Mesendoderm (in vitro differentiated cells): ENCODE results near the gene SUGCT.

ENCODE experiments used
- DNase-seq: peaks from one replicate; pipeline ENCODE4 v3.0.0; 2013
- H2AK5ac ChIP-seq: 2 replicates; pipeline ENCODE4 v1.6.1; 2013; ENCODE audit warnings: low read length, inconsistent platforms
- H2BK120ac ChIP-seq: 2 replicates; pipeline ENCODE4 v1.6.1; 2013; ENCODE audit warnings: low read depth, mild to moderate bottlenecking, low read length, moderate library complexity, mixed read lengths
- H2BK15ac ChIP-seq: replicated peaks from 2 replicates; pipeline ENCODE4 v1.6.1; 2013; ENCODE audit warnings: low read depth, mild to moderate bottlenecking, moderate library complexity
- H2BK5ac ChIP-seq: 2 replicates; pipeline ENCODE4 v1.6.1; 2013; ENCODE audit warnings: low read length, inconsistent platforms
- H3K18ac ChIP-seq: 2 replicates; pipeline ENCODE4 v1.6.1; 2013; ENCODE audit warnings: mild to moderate bottlenecking, low read length, mixed read lengths
- H3K23ac ChIP-seq: one replicate; pipeline ENCODE4 v1.6.1; 2013; ENCODE audit warnings: low read length
- H3K27ac ChIP-seq: 2 replicates; pipeline ENCODE4 v1.5.1; 2013; ENCODE audit warnings: low read depth, mild to moderate bottlenecking, inconsistent platforms, low read length, moderate library complexity
- H3K27me3 ChIP-seq: 2 replicates; pipeline ENCODE4 v1.6.1; 2013; ENCODE audit warnings: low read length, control low read depth, mild to moderate bottlenecking, inconsistent platforms; ENCODE audit not compliant: insufficient read depth, poor library complexity
- H3K36me3 ChIP-seq: 2 replicates; pipeline ENCODE4 v1.6.1; 2013; ENCODE audit warnings: low read length, inconsistent platforms; ENCODE audit not compliant: control insufficient read depth, insufficient read depth
- H3K4ac ChIP-seq: one replicate; pipeline ENCODE4 v1.6.1; 2013; ENCODE audit warnings: low read depth, mild to moderate bottlenecking, low read length, moderate library complexity
- H3K4me1 ChIP-seq: 2 replicates; pipeline ENCODE4 v1.6.1; 2013; ENCODE audit warnings: low read depth, low read length, inconsistent platforms; ENCODE audit not compliant: control insufficient read depth
- H3K4me2 ChIP-seq: 2 replicates; pipeline ENCODE4 v1.6.1; 2013; ENCODE audit warnings: low read length
- H3K4me3 ChIP-seq: 2 replicates; pipeline ENCODE4 v1.5.1; 2013; ENCODE audit warnings: mild to moderate bottlenecking, low read length
- H3K56ac ChIP-seq: one replicate; pipeline ENCODE4 v1.6.1; 2013; ENCODE audit warnings: low read length
- H3K79me1 ChIP-seq: 2 replicates; pipeline ENCODE4 v1.6.1; 2013; ENCODE audit warnings: low read length, inconsistent platforms
- H3K79me2 ChIP-seq: 2 replicates; pipeline ENCODE4 v1.6.1; 2013; ENCODE audit warnings: mild to moderate bottlenecking, low read length; ENCODE audit not compliant: control insufficient read depth, insufficient read depth
- H3K9ac ChIP-seq: 2 replicates; pipeline ENCODE4 v1.6.1; 2013; ENCODE audit warnings: low read length, inconsistent platforms
- H4K5ac ChIP-seq: one replicate; pipeline ENCODE4 v1.6.1; 2013; ENCODE audit warnings: low read length
- H4K8ac ChIP-seq: one replicate; pipeline ENCODE4 v1.6.1; 2013; ENCODE audit warnings: low read depth, mild to moderate bottlenecking, control low read depth, low read length, moderate library complexity
- WGBS: extraction: QIAGEN DNeasy Blood & Tissue Kit; methylation state at CpG from one replicate; pipeline ENCODE4 v1.1.7; 2013; ENCODE audit warnings: low lambda C conversion rate, missing lambda C conversion rate; ENCODE audit not compliant: insufficient coverage; ENCODE audit errors: extremely low coverage; 5-methylcytosine and 5-hydroxymethylcytosine counted together

SUGCT gene

DNA sequence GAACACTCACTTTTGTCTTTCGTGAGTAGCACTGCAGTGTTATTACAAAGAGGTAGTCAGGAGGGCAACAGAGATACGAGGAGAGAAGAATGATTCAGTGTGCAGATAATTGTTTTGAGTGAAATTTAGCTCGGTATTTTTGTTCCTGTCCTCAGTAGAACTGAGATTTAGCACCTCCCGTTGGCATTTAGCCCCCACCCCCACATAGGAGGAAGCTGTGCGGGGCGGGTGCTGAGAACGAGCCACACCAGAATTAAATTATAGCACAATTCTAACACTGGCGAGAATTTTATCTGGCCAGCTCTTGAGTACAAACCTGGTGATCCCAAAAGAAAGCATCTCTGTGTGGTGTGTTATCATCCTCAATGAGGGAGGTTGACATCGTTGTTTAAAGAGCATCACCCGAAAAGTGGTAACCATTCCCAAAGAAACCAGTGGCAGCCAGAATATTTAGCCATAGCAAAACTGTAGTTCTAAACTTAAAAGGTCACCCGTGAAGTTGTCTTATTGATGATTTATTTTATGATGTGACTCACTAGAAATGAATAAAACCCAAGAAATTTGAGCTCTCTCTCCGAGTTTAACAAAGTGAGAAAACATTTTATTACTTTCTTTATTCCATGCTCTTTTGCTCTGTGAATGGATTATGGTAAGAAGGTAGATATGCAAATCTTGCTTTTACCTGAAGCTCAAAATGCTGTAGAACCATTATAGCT is 612.2 kb downstream of the SUGCT start:
- peaks cover 10% of the 10 kb centered on the region for H3K4me1 ChIP-seq
- H2BK5ac ChIP-seq, result no peak overlapping the region
- no peaks in the 10 kb centered on the region for H3K79me1 ChIP-seq
- no peak overlapping the region for H3K27ac ChIP-seq
- H4K8ac ChIP-seq, result no peak overlapping the region
- H3K4me2 ChIP-seq, result no peak overlapping the region
- no peak overlapping the region for H3K9ac ChIP-seq
- DNase-seq, result no peak
- H3K27me3 ChIP-seq, result no peaks in the 10 kb centered on the region
- no peak overlapping the region for H2BK120ac ChIP-seq
- no peak overlapping the region for H4K5ac ChIP-seq
- H3K79me2 ChIP-seq, result no peaks in the 10 kb centered on the region
- no peak overlapping the region for H3K56ac ChIP-seq
- H3K4me3 ChIP-seq, result no peak overlapping the region
- no peak overlapping the region for H2BK15ac ChIP-seq
- H3K23ac ChIP-seq, result no peak overlapping the region
- no peaks in the 10 kb centered on the region for H3K36me3 ChIP-seq
- no peak overlapping the region for H3K4ac ChIP-seq
- WGBS, result no CpG with 5 or more reads among the region's 12 CpGs
- H3K18ac ChIP-seq, result peak overlapping the region; percentile 56
- H2AK5ac ChIP-seq, result no peak overlapping the region

GRCh38 chr7:40747856-40748255 is 613.1 kb downstream of the SUGCT start:
- DNase-seq, result peak; percentile 85
- WGBS, result no CpG with 5 or more reads among the region's 2 CpGs
- no peaks in the 10 kb centered on the region for H3K27me3 ChIP-seq

DNA sequence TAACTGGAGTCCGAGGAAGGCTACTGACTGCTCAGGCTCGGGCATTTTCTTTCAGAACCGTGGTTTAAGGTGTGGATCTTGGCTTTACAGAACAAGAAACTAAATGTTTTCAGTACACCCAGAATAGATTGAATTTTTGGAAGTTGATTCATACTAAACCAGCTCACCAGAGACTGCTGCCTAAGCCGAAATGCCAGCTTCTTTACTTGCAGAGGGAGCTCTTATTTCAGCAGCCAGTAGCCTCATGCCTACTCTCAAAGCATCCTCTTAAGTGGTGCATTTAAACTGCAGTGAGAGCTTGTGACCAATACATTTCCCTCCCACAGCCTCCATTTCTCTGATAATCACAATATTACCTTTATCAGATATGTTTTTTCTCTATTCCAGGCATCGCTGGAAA is 615.1 kb downstream of the SUGCT start:
- Histone ChIP-seq H2BK5ac (no peak overlapping the region), H2BK15ac (no peak overlapping the region), H3K9ac (no peak overlapping the region), H3K4me2 (no peak overlapping the region), H3K79me1 (no peaks in the 10 kb centered on the region), H3K4me1 (peaks cover 12% of the 10 kb centered on the region), H3K27me3 (no peaks in the 10 kb centered on the region), H4K5ac (no peak overlapping the region), H3K36me3 (no peaks in the 10 kb centered on the region), H3K18ac (no peak overlapping the region), H2AK5ac (no peak overlapping the region), H4K8ac (no peak overlapping the region), H3K56ac (no peak overlapping the region), H2BK120ac (no peak overlapping the region), H3K4ac (no peak overlapping the region), H3K4me3 (no peak overlapping the region), H3K23ac (no peak overlapping the region), H3K27ac (no peak overlapping the region), H3K79me2 (no peaks in the 10 kb centered on the region)
- WGBS, result no CpG with 5 or more reads among the region's 5 CpGs
- no peak for DNase-seq

More at GRCh38 chr7:40747856-40748255, 613.1 kb downstream of the SUGCT start:
- Histone ChIP-seq H3K56ac (no peak overlapping the region), H3K18ac (no peak overlapping the region), H2AK5ac (no peak overlapping the region), H3K9ac (no peak overlapping the region), H3K36me3 (no peaks in the 10 kb centered on the region), H3K27ac (no peak overlapping the region), H3K23ac (no peak overlapping the region), H2BK15ac (no peak overlapping the region), H3K4me3 (no peak overlapping the region), H4K5ac (no peak overlapping the region), H2BK5ac (no peak overlapping the region), H3K4me2 (no peak overlapping the region), H3K4ac (no peak overlapping the region), H3K4me1 (peaks cover 10% of the 10 kb centered on the region), H3K79me1 (no peaks in the 10 kb centered on the region), H4K8ac (no peak overlapping the region), H3K79me2 (no peaks in the 10 kb centered on the region), H2BK120ac (no peak overlapping the region)

DNA sequence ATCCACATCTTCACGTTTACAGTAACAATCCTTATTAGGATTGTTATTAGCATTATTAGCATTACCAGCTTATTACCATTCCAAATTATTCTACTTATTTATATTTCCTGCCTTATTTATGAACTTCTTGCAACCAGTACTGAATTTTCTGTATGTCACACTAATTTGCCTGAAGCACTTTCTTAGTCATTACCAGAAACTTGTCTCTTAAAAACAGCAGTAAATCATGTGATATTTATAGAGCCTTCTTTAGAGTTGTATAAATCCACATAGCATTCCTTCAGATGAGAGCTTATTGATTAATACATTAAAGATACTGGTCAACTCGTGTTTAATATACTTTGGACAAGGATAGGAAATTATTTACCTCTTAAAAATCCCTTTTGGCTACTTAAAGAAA is 618.6 kb downstream of the SUGCT start:
- no peak overlapping the region for H2AK5ac ChIP-seq
- H3K9ac ChIP-seq, result no peak overlapping the region
- H3K36me3 ChIP-seq, result no peaks in the 10 kb centered on the region
- H3K79me1 ChIP-seq, result no peaks in the 10 kb centered on the region
- no peak overlapping the region for H2BK15ac ChIP-seq
- no peak overlapping the region for H3K23ac ChIP-seq
- H3K79me2 ChIP-seq, result no peaks in the 10 kb centered on the region
- no peak overlapping the region for H3K56ac ChIP-seq
- DNase-seq, result no peak
- H3K18ac ChIP-seq, result no peak overlapping the region
- no peak overlapping the region for H2BK120ac ChIP-seq
- no peak overlapping the region for H2BK5ac ChIP-seq
- 100% methylated on average over 1 of the region's 2 CpGs for WGBS
- no peak overlapping the region for H3K4me2 ChIP-seq
- no peak overlapping the region for H3K27ac ChIP-seq
- no peak overlapping the region for H3K4me3 ChIP-seq
- no peaks in the 10 kb centered on the region for H3K27me3 ChIP-seq
- no peak overlapping the region for H4K8ac ChIP-seq
- H3K4ac ChIP-seq, result no peak overlapping the region
- H4K5ac ChIP-seq, result no peak overlapping the region
- peaks cover 9% of the 10 kb centered on the region for H3K4me1 ChIP-seq

GRCh38 chr7:40755438-40755837 is 620.6 kb downstream of the SUGCT start:
- Histone ChIP-seq H3K27me3 (no peaks in the 10 kb centered on the region), H3K4me2 (no peak overlapping the region), H3K36me3 (no peaks in the 10 kb centered on the region), H3K4me1 (peaks cover 9% of the 10 kb centered on the region), H2BK5ac (peak overlapping the region; percentile 26), H4K5ac (no peak overlapping the region), H3K18ac (no peak overlapping the region), H3K79me1 (no peaks in the 10 kb centered on the region), H2BK15ac (no peak overlapping the region), H3K9ac (no peak overlapping the region), H3K27ac (no peak overlapping the region), H3K23ac (no peak overlapping the region), H4K8ac (no peak overlapping the region), H3K56ac (no peak overlapping the region), H3K4ac (peak overlapping the region; percentile 81), H2AK5ac (no peak overlapping the region), H3K79me2 (no peaks in the 10 kb centered on the region), H2BK120ac (no peak overlapping the region), H3K4me3 (no peak overlapping the region)
- no CpG with 5 or more reads among the region's 2 CpGs for WGBS
- DNase-seq, result peak; percentile 44

- peak overlapping the region; percentile 39 for H3K18ac ChIP-seq
- no peaks in the 10 kb centered on the region for H3K27me3 ChIP-seq
- H2BK15ac ChIP-seq, result no peak overlapping the region
- H3K56ac ChIP-seq, result no peak overlapping the region
- no peak overlapping the region for H3K23ac ChIP-seq
- no CpG with 5 or more reads among the region's 4 CpGs for WGBS
- H4K8ac ChIP-seq, result no peak overlapping the region
- no peak overlapping the region for H3K4me2 ChIP-seq
- H3K79me2 ChIP-seq, result no peaks in the 10 kb centered on the region
- peak; percentile 86 for DNase-seq
- no peak overlapping the region for H2BK120ac ChIP-seq
- no peak overlapping the region for H3K4ac ChIP-seq
- H4K5ac ChIP-seq, result no peak overlapping the region
- H3K4me3 ChIP-seq, result no peak overlapping the region
- peaks cover 9% of the 10 kb centered on the region for H3K4me1 ChIP-seq
- H3K79me1 ChIP-seq, result no peaks in the 10 kb centered on the region
- no peaks in the 10 kb centered on the region for H3K36me3 ChIP-seq
- H3K9ac ChIP-seq, result no peak overlapping the region
- no peak overlapping the region for H2BK5ac ChIP-seq
- H3K27ac ChIP-seq, result no peak overlapping the region
- no peak overlapping the region for H2AK5ac ChIP-seq
Measured at GRCh38 chr7:40757109-40757508, 622.3 kb downstream of the SUGCT start.
